NOMO-1 (cell line): Measurements from ENCODE around the gene C3orf18.
"Not testable (repeated sequence)": the region's sequence is repeated elsewhere in the genome, so short reads cannot be mapped to it uniquely, and the experiment has no call there.

Source experiments
- DNase-seq, 2 experiments: peaks; one replicate each; lab custom pipeline; 2025; ENCODE audit not compliant: unreplicated experiment in 2 of 2; lab: John Stamatoyannopoulos, UW

Gene C3orf18

DNA sequence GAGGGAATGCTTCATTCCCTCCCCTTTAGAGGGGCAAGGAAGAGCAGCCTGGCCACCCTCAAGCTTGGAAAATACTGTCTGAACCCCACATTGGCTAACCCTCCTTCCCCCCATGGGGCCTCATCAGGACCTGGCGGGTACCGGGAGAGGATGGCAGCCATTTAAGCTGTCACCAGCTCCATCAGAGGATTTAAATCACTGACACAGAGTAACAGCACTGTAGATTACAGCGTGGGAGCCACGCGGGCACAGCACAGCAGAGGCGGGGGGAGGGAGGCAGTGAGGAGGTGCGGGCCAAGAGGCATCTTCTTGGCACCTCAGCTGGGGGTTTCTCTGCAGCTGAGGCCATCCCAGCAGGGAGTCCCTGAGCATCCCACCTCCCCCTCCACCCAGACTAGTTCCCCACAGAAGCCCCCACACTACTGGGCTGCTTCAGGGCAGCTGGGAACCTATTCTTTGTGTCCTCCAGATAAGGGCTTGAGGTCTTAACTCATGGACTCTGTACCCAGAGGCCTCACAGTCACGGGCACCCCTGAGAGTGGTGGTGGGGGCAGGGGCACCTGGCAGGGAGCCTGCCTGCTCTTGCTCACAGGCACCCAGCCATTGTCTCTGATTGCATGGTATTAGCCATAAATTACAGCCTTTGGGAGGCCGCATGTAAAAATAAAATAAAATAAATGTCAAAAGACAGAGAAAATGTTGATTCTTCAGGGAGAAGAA, 42.2 kb downstream of the C3orf18 start:
- no peak for DNase-seq

DNA sequence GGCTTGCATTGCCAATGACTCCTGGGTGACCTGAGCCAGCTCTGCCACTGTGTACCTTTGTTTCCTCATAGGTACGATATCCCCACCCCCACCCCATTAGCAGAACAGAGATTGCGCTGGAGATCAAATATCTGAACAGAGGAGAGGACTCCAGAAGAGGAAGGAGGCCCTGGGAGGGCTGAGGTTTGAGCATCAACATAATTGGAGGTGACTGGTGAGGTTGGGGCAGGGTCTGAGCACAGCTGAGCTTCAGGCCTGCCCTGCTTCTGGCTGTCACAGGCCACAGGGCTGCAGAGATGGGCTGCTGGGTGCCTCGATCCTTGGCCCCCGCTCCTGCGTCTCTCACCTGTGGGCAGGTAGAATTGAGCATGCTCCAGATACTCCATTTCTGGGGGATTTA, 42.8 kb downstream of the C3orf18 start:
- no peak for DNase-seq

DNA sequence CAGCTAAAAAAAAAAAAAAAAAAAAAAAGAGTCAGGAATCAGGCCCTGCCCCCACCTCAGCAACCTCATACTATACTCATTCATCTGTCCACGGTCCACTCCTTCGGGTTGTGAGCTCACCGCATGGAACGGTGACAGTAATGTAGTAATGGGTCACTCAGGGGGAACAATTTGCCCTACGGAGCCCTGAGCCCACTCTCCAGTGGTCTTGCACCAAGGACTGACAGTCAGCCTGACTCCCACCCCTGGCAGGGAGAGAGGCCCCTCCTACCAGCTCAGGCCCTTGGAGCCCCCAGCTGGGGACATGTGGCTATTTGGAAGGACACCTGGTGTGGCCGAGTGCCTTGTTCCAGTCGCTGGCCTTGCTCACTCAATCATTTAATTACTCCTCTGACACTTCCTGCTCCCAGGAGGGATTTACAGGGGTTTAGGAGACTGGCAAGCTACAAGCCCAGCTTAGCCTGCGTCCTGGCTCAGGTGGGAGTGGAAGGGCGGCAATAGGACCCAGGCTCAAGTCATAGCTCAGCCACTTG, 44.2 kb downstream of the C3orf18 start:
- no peak for DNase-seq

DNA sequence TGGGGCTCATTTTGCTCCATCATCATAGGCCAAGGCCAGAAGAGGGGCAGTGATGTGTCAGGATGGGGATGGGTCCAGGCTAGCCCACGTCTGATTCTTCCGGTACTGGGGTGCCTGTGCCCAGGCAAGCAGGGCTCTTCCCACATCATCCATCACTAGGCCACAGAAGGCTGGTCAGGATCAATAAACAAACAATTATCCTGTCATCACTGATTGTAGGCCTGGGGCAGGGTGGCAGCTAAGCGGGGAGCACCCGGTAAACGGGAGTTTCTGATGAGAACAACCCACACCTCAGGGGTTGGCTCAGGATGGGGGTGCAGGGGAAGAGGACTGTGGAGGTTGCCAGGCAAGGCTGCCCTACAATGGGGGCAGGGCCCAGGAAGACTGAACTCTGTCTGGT, 46.0 kb downstream of the C3orf18 start:
- no peak for DNase-seq

DNA sequence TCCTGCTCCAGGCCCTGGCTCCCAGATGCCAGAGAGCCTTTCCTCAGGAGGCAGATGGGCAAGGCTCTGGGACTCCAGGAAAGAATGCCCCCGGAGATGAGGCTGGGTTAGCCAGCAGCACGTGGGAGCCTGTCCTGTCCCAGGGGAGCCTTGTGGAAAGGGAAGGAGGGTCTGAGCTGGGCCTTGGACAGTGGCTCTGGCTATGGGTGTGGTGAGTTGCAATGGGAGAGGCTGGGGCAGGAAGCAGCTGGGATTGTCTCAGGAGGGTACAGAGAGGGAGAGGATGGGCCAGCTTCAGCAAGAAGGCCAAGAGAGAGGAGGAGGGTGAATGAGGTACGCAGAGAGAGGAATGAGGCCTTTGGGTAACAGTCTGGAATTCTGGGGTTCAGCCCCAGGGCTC, 46.7 kb downstream of the C3orf18 start:
- DNase-seq = no peak

DNA sequence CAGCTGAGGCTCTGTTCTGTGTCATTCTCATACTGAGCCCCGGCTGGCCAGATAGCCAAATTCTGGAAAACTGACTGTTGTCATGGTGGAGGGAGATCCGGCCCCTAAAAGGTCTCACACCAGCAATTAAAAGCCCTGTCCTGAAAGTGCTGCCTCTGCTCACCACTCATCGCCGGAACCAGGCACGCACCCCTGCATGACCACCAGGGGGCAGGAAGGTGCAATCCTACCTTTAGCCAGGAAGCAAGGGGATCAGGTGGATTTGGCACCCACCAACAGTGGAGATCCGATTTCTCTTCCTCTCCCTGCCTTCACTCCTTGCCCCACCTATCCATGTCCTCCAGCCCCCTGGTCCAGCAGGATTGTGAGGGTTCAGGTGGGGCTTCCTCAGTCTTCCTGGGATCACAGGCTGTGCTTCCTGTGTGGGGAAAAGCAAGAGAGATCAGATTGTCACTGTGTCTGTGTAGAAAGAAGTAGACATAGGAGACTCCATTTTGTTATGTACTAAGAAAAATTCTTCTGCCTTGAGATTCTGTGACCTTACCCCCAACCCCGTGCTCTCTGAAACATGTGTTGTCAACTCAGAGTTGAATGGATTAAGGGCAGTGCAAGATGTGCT, 48.0 kb downstream of the C3orf18 start:
- peak; percentile 6 to 31 for DNase-seq

DNA sequence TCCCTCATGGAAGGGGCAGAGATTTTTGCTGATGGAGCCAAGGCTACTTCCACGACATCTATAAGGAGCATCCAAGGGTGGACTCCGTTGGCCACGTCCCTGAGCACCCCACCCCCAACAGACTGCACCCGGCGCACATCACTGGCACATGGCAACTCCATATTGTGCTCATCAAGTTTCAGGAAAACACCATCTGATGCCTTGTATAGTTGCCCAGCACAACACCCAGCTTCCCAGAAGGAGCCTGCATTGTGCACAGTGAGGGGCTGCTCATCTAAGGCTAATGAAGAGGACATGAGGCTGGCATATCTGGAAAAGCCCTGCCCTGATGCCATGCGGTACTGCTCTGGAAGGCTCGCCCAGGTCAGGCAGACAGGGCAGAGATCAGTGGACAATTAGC, 49.1 kb downstream of the C3orf18 start:
- no peak for DNase-seq

DNA sequence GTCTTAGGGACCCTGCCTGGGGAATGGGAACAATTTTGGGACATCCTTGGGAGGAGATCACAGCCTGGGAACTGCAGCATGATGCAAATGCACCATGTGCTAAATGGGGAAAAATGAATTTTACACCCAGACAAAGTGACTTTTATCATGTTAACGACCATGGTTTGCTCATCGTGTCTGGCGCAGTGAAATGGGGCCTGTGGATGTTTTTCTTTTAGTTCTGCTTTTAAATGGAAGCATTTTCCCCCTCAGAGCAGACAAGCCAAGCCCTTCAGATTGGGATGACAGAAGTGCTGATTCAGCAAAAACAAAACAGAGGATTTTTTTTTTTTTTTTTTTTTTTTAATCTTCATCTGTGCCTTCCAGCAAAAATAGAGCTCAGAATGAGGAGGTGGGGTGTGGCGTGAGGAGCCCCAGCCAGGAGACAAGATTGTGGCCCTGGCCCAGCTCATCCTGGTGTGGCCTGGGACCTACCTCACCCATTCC, 49.8 kb downstream of the C3orf18 start:
- no peak for DNase-seq

DNA sequence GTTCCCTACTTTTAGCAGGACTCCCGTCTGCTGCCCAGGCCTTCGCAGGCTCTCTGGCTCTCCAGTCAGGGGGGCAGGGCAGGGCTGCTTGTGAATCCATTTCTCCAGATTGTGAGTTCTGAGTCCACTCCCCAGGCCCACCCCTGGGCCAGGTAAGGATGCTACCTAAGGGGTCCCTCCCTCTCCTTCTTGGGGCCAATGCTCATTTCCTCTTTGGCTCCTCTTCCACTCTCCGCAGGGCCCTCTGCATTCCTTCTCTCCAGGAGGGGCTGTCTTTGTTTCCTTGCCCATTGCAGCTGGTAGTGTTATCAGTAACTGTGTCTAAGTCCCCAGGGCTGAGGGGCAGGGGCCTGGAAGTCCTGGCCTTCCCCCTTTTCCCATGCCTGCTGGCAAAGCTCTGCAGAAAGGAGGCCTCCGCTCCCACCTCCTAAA, 51.1 kb downstream of the C3orf18 start:
- no peak for DNase-seq

DNA sequence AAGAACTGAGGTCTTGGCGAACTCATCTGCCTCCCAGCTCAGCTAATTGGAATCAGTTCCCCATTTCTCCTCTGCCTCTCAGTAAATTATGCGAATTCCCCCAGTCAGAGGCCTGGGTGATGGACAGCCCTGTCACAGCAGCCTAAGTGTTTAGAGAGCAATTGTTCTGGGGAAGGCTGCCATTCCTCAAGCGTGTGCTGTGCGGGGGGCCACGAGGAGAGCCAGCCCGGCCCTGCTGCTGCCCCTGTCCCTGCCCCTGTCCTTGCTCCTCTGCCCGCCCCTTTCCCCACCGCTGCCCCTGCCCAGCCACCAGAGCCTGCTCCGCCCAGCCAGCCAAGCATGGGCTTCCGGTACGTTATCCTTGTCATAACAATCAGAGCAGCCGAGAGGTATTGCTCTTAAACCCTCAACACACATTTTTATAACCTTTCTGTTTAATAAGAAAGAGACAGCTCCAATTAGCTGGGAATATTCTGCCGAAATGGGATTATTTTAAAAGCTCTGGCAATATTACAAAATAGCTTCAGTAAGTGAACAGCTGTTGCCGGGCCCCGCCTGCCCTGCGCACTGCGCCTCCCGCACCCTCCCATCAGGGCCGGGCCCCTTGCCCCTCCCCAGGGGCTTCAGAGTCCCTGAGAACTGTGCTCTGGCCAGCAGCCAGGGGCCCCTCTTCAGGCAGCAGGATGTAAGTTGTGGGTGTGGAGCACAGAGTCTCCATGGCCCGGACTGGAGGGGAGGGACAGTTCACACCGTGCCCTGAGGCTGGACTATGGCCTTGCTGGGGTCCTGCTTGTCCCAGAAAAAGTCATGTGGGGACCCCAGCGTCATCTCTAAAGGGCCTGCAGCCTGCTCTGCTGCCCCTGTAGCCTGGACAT, 51.7 kb downstream of the C3orf18 start:
- peak; percentile 53 to 77 for DNase-seq

DNA sequence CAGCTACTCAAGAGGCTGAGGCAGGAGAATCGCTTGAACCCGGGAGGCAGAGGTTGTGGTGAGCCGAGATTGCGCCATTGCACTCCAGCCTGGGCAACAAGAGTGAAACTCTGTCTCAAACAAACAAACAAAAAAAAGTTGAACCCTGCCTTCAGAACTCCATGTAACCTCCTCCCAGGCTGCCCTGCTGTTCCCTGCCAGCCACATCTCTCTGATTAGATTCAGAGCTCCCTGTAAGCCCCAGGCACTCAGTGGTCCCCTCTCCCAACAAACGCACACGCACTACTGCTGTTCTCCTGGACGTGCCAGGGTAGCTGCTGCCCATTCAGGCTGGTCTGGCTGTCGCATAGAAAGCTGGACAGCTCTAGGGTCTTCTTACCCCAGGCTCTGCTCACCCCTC, 54.6 kb downstream of the C3orf18 start:
- DNase-seq = not testable (repeated sequence)

DNA sequence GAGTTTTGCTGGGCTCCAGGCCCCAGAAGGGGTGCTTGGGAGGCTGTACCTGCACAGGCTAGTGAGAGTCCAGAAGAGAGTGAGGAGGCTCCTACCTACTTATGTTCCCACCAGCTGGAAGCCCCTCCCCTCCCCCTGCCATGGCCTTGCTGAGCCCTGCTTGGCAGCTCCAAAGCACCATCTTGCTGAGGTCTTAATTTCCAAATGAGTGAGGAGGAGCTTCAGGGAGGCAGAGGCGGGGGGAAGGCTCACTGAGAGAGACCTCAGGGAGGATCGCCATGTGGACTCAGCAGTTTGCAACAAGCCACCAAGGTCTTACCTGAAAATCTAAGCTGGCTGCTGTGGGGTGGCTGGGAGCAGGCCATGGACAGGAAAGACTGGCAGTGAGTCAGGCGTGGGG, 55.4 kb downstream of the C3orf18 start:
- DNase-seq = no peak

DNA sequence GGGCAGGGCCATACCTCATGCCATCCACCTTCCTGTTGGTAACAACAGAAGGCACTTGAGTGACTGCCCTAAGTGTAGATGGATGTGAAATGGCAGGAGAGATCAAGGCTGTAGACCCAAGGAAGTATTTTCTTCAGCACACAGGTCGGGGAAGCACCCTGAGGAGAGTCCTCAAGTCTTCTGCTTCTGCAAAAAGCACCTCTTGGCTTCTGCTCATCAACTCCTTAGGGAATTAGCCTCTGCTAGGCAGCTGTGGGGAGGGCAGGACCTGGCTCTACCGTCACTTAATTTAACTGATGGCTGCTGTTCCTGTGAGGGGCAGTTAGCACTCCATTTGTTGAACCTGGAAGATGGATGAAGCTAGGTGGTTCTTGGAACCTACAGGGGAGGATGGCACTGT, 57.2 kb downstream of the C3orf18 start:
- no peak for DNase-seq

DNA sequence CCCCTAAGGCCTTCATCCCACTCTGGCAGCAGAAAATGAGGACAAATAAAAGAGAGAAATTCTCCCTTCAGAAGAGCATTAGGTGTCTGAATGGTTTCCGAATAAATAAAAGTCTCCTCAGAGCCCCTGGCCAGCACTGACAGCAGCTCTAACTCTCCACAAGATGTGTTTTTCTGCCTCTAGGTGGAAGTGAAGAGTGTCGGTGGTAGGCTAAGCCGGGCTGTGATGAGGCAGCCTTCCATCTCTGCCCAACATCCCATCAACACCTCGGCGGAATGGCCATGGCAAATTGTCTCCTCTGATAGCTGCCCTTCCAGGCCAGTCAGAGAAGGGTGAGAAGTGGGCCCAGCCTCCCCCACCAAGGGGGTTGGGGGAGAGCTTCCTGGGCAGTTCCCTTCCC, 57.8 kb downstream of the C3orf18 start:
- DNase-seq = no peak

DNA sequence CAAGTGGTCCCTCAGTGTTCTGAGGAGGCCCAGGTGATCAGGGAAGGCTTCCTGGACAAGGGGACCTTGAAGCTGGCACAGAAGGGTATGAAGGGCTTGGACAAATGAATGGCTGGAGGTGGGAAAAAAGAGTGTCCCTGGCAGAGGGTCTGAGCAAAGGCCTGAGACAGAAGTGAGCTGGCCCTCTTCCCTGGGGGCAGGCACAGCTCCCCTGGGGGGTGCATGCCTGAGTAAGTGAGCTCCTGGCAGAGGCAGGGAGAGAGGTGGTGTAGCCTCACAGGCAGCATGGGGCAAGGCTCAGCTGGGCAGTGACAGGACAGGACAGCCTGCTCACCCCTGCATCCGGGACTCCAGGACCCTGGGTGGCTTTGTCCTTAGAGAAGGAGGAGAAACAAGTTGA, 58.7 kb downstream of the C3orf18 start:
- no peak for DNase-seq
